Stomach (tissue), 9 donors: ENCODE measurements around the gene CFAP210. TPM values are rescaled to one million over a fixed set of nuclear protein-coding genes. Genes with fewer than 3 reads are reported as not detected.

Experiments used
- DNase-seq, 2 donors: peaks; one replicate each; pipeline versions ENCODE4 v3.0.0 to v3.0.0-alpha.2; 2013 to 2019
- H3K27ac ChIP-seq, 5 donors: fragments of 200-600 bp in 4 of 5; sonication (generic) in 4 of 5; one replicate each; pipeline ENCODE4 v1.5.1; 2013 to 2019; ENCODE audit warnings: mild to moderate bottlenecking in 1 of 5, moderate library complexity in 1 of 5
- H3K27me3 ChIP-seq, 3 donors: fragments of 200-600 bp; sonication (generic); one replicate each; pipeline ENCODE4 v1.5.1; 2017 to 2019; ENCODE audit warnings: mixed run types in 1 of 3
- H3K36me3 ChIP-seq, 4 donors: fragments of 200-600 bp; sonication (generic); 1 replicate in 3 of 4; 2 replicates in 1 of 4; pipeline ENCODE4 v1.5.1; 2016 to 2019
- H3K4me1 ChIP-seq, 4 donors: fragments of 200-600 bp; sonication (generic); one replicate each; pipeline ENCODE4 v1.5.1; 2016 to 2019
- H3K4me3 ChIP-seq, 4 donors: fragments of 200-600 bp; sonication (generic) in 3 of 4; one replicate each; pipeline ENCODE4 v1.5.1; 2016 to 2019; ENCODE audit warnings: mild to moderate bottlenecking in 1 of 4
- H3K9me3 ChIP-seq, 4 donors: fragments of 200-600 bp; sonication (generic); one replicate each; pipeline ENCODE4 v1.5.1; 2016 to 2019
- CTCF ChIP-seq, 7 experiments: fragments of 450-650 bp in 4 of 7; fragments of 200-600 bp in 3 of 7; sonication (generic) in 3 of 7; IDR thresholded peaks; one replicate each; pipeline ENCODE4 v1.5.1; 2016 to 2019; ENCODE audit warnings: antibody characterized with exemption in 7 of 7, control low read depth in 2 of 7, mild to moderate bottlenecking in 1 of 7
- EP300 ChIP-seq: sonication (generic); formaldehyde crosslinking; IDR thresholded peaks from one replicate; pipeline ENCODE4 v1.6.1; 2017; ENCODE audit warnings: antibody characterized with exemption
- POLR2A ChIP-seq, 4 donors: fragments of 450-650 bp; IDR thresholded peaks; one replicate each; pipeline ENCODE4 v1.6.1; 2016; ENCODE audit warnings: antibody characterized with exemption in 4 of 4, control low read depth in 2 of 4, mild to moderate bottlenecking in 1 of 4, moderate library complexity in 1 of 4
- POLR2AphosphoS5 ChIP-seq, 3 donors: sonication (generic); formaldehyde crosslinking; IDR thresholded peaks; one replicate each; pipeline ENCODE4 v1.6.1; 2016; ENCODE audit warnings: antibody characterized with exemption in 3 of 3
- WGBS, 5 donors: extraction: QIAGEN DNeasy Blood & Tissue Kit in 3 of 5; methylation state at CpG; one replicate each; pipeline versions ENCODE4 v1.1.5 to v1.1.7; 2013 to 2018; 5-methylcytosine and 5-hydroxymethylcytosine counted together
- intact Hi-C: fragments of 100-400 bp; cut with DNase I; formaldehyde crosslinking; loops from one replicate; pipeline ENCODE4 v1.15.1; 2023; ENCODE audit warnings: low total_unique reads
- polyA plus RNA-seq, 3 donors: library from polyadenylated mRNA; stranded (reverse); fragments of 200-250 nt; gene quantifications; one replicate each; pipeline ENCODE4 v1.2.3, GENCODE V29; 2013
- total RNA-seq, 5 donors: library from RNA; depleted of rRNA; stranded (reverse); fragments of >200 nt; gene quantifications; one replicate each; pipeline versions ENCODE4 v1.1.0 to v1.2.3, GENCODE V29; 2014 to 2016
- donor health status: healthy with polysubstance abuse.
- donor health status: Bipolar disorder and iron deficiency.
- donor health status: healthy.

The CFAP210 gene
- total and polyA plus RNA-seq, 8 donors = 0.23 to 2.1 (median 0.37) TPM; not detected in 5

- H3K27me3 ChIP-seq = no peaks in the 10 kb centered on the region
- TF ChIP-seq POLR2AphosphoS5 (IDR thresholded peaks at IDR 0.05) (no peak), POLR2A (IDR thresholded peaks at IDR 0.05) (no peak), CTCF (IDR thresholded peaks at IDR 0.05) (peak in 2 of 7 experiments; percentile 18 to 23), EP300 (no peak)
- no peaks in the 10 kb centered on the region for H3K36me3 ChIP-seq
- H3K4me1 ChIP-seq = no peaks in the 10 kb centered on the region
- no peak for DNase-seq
- no peak overlapping the region for H3K4me3 ChIP-seq
- H3K9me3 ChIP-seq = no peaks in the 10 kb centered on the region
- WGBS, 5 donors = 49 to 65% (median 51%) methylated on average over 3 of the region's 3 CpGs
- no peak overlapping the region for H3K27ac ChIP-seq
- intact Hi-C loops = no loop called here
These were observed 17.8 kb downstream of the CFAP210 start for GRCh38 chr2:169676357-169676756.

GRCh38 chr2:169673921-169674320 is 20.3 kb downstream of the CFAP210 start:
- no peaks in the 10 kb centered on the region for H3K27me3 ChIP-seq
- no peak overlapping the region for H3K4me3 ChIP-seq
- no peak overlapping the region for H3K27ac ChIP-seq
- H3K9me3 ChIP-seq = no peaks in the 10 kb centered on the region
- WGBS, 5 donors = 87 to 96% (median 92%) methylated on average over 2 of the region's 2 CpGs
- TF ChIP-seq POLR2A (IDR thresholded peaks at IDR 0.05) = no peak
- TF ChIP-seq POLR2AphosphoS5 (IDR thresholded peaks at IDR 0.05) = no peak
- intact Hi-C loops = no loop called here
- no peaks in the 10 kb centered on the region for H3K4me1 ChIP-seq
- no peaks in the 10 kb centered on the region for H3K36me3 ChIP-seq
- DNase-seq = no peak

- H3K27me3 ChIP-seq = no peaks in the 10 kb centered on the region
- intact Hi-C loops = no loop called here
- H3K27ac ChIP-seq = no peak overlapping the region
- no peaks in the 10 kb centered on the region for H3K9me3 ChIP-seq
- H3K4me3 ChIP-seq = no peak overlapping the region
- no peak for DNase-seq
- no peak for TF ChIP-seq CTCF (IDR thresholded peaks at IDR 0.05)
- no peak for TF ChIP-seq EP300
- no peak for TF ChIP-seq POLR2AphosphoS5 (IDR thresholded peaks at IDR 0.05)
- TF ChIP-seq POLR2A (IDR thresholded peaks at IDR 0.05) = no peak
- peaks cover 0 to 4% (median 2%) of the 10 kb centered on the region in 4 donors for H3K4me1 ChIP-seq
- no peaks in the 10 kb centered on the region for H3K36me3 ChIP-seq
- 58 to 81% (median 71%) methylated on average over 3 of the region's 3 CpGs for WGBS, 5 donors
These were observed 21.1 kb downstream of the CFAP210 start for GRCh38 chr2:169673106-169673505.

GRCh38 chr2:169672406-169672805 is 21.8 kb downstream of the CFAP210 start:
- Histone ChIP-seq H3K4me3 (no peak overlapping the region), H3K36me3 (no peaks in the 10 kb centered on the region), H3K27ac (no peak overlapping the region), H3K27me3 (no peaks in the 10 kb centered on the region), H3K9me3 (no peaks in the 10 kb centered on the region), H3K4me1 (peaks cover 0 to 11% (median 4%) of the 10 kb centered on the region in 4 donors)
- intact Hi-C loops = no loop called here
- DNase-seq = no peak
- 75 to 90% (median 84%) methylated on average over 5 to 6 of the region's 6 CpGs for WGBS, 5 donors
- TF ChIP-seq CTCF (IDR thresholded peaks at IDR 0.05) (no peak), POLR2AphosphoS5 (IDR thresholded peaks at IDR 0.05) (no peak)

GRCh38 chr2:169670937-169671336 is 23.3 kb downstream of the CFAP210 start:
- intact Hi-C loops = no loop called here

More at GRCh38 chr2:169670937-169671336, 23.3 kb downstream of the CFAP210 start:
- Histone ChIP-seq H3K27ac (no peak overlapping the region), H3K36me3 (no peaks in the 10 kb centered on the region), H3K4me3 (no peak overlapping the region), H3K4me1 (peaks cover 0 to 11% (median 4%) of the 10 kb centered on the region in 4 donors), H3K9me3 (no peaks in the 10 kb centered on the region), H3K27me3 (no peaks in the 10 kb centered on the region)
- WGBS, 5 donors = 92 to 95% (median 94%) methylated on average over 4 of the region's 4 CpGs
- DNase-seq = no peak
- TF ChIP-seq EP300 = no peak
